Activated naive CD4-positive, alpha-beta T cell treated with anti-CD3 and anti-CD28 coated beads, Interleukin-2, amount 50 U/mL, for 72 hours (primary cell): Measurements from ENCODE around the gene SGPP1. TPM values are rescaled to one million over a fixed set of nuclear protein-coding genes. Genes with fewer than 3 reads are reported as not detected.
"Not testable (repeated sequence)": the region's sequence is repeated elsewhere in the genome, so short reads cannot be mapped to it uniquely, and the experiment has no call there.

ENCODE experiments used
- ATAC-seq, 2 donors: fragments of 150-1000 bp; cut with Tn5 transposase; 2 replicates each; pipeline ENCODE4 v1.10.0; 2021; ENCODE audit warnings: mild to moderate bottlenecking in 2 of 2, moderate library complexity in 2 of 2
- DNase-seq, 2 donors: peaks; one replicate each; pipeline ENCODE4 v3.0.0; 2021 to 2022; ENCODE audit warnings: low spot score in 2 of 2
- H3K27ac Mint-ChIP-seq, 2 donors: one replicate each; pipeline ENCODE4 v1.8.0; 2022; ENCODE audit warnings: mild to moderate bottlenecking in 2 of 2, mixed read lengths in 2 of 2
- H3K36me3 Mint-ChIP-seq, 2 donors: one replicate each; pipeline ENCODE4 v1.8.0; 2022; ENCODE audit warnings: mixed read lengths in 2 of 2
- H3K9me3 Mint-ChIP-seq, 2 donors: one replicate each; pipeline ENCODE4 v1.8.0; 2022; ENCODE audit warnings: mixed read lengths in 2 of 2
- total RNA-seq, 2 donors: library from RNA; stranded (reverse); gene quantifications; one replicate each; pipeline ENCODE4 v1.2.3, GENCODE V29; 2022

SGPP1 gene
- total RNA-seq, 2 donors from 2014 or later: 8.9 to 11.4 TPM

GRCh38 chr14:63663428-63664341 lies 64.2 kb downstream of the SGPP1 start:
- no peaks in the 10 kb centered on the region for H3K9me3 Mint-ChIP-seq
- no peak overlapping the region for H3K27ac Mint-ChIP-seq
- no peaks in the 10 kb centered on the region for H3K36me3 Mint-ChIP-seq
- ATAC-seq: peak in 1 of 2 donors; percentile 37
- no peak for DNase-seq

- Mint-ChIP-seq H3K36me3 (no peaks in the 10 kb centered on the region), H3K27ac (no peak overlapping the region), H3K9me3 (no peaks in the 10 kb centered on the region)
- DNase-seq (no peak), ATAC-seq (no peak)
Observed at GRCh38 chr14:63662776-63663175, 65.1 kb downstream of the SGPP1 start.

- ATAC-seq, DNase-seq, H3K27ac Mint-ChIP-seq, H3K36me3 Mint-ChIP-seq, H3K9me3 Mint-ChIP-seq: not testable (repeated sequence)
Observed at GRCh38 chr14:63661881-63662280, 66.0 kb downstream of the SGPP1 start.

GRCh38 chr14:63659726-63660125 lies 68.1 kb downstream of the SGPP1 start:
- ATAC-seq (no peak), DNase-seq (no peak)
- H3K36me3 Mint-ChIP-seq: no peaks in the 10 kb centered on the region
- no peaks in the 10 kb centered on the region for H3K9me3 Mint-ChIP-seq
- peak overlapping the region in 1 of 2 donors; percentile 44 for H3K27ac Mint-ChIP-seq

GRCh38 chr14:63656194-63656593 lies 71.7 kb downstream of the SGPP1 start:
- Mint-ChIP-seq H3K9me3 (no peaks in the 10 kb centered on the region), H3K27ac (no peak overlapping the region), H3K36me3 (peaks cover 0 to 9% of the 10 kb centered on the region in 2 donors)
- no peak for ATAC-seq
- DNase-seq: no peak

- peaks cover 0 to 9% of the 10 kb centered on the region in 2 donors for H3K36me3 Mint-ChIP-seq
- DNase-seq (no peak), ATAC-seq (no peak)
- H3K9me3 Mint-ChIP-seq: no peaks in the 10 kb centered on the region
- no peak overlapping the region for H3K27ac Mint-ChIP-seq
Observed at GRCh38 chr14:63654936-63655335, 72.9 kb downstream of the SGPP1 start.

- ATAC-seq (no peak), DNase-seq (no peak)
- Mint-ChIP-seq H3K9me3 (no peaks in the 10 kb centered on the region), H3K36me3 (peaks cover 0 to 9% of the 10 kb centered on the region in 2 donors), H3K27ac (no peak overlapping the region)
Observed at GRCh38 chr14:63654346-63654745, 73.5 kb downstream of the SGPP1 start.

GRCh38 chr14:63652406-63652805 lies 75.5 kb downstream of the SGPP1 start:
- no peaks in the 10 kb centered on the region for H3K9me3 Mint-ChIP-seq
- peak overlapping the region; percentile 51 to 93 for H3K27ac Mint-ChIP-seq
- ATAC-seq (peak; percentile 45 to 84), DNase-seq (peak in 1 of 2 donors; percentile 25)
- H3K36me3 Mint-ChIP-seq: peaks cover 0 to 9% of the 10 kb centered on the region in 2 donors

GRCh38 chr14:63650256-63650952 lies 77.5 kb downstream of the SGPP1 start:
- no peaks in the 10 kb centered on the region for H3K9me3 Mint-ChIP-seq
- peak; percentile 68 to 92 for ATAC-seq
- peak overlapping the region; percentile 92 to 96 for H3K27ac Mint-ChIP-seq
- H3K36me3 Mint-ChIP-seq: peaks cover 0 to 9% of the 10 kb centered on the region in 2 donors
- peak in 1 of 2 donors; percentile 26 for DNase-seq

GRCh38 chr14:63647696-63648410 lies 80.0 kb downstream of the SGPP1 start:
- ATAC-seq (no peak), DNase-seq (no peak)
- Mint-ChIP-seq H3K27ac (peak overlapping the region in 1 of 2 donors; percentile 24), H3K36me3 (peaks cover 0 to 9% of the 10 kb centered on the region in 2 donors), H3K9me3 (no peaks in the 10 kb centered on the region)

GRCh38 chr14:63644741-63645140 lies 83.1 kb downstream of the SGPP1 start:
- Mint-ChIP-seq H3K36me3 (peaks cover 0 to 2% of the 10 kb centered on the region in 2 donors), H3K27ac (no peak overlapping the region), H3K9me3 (no peaks in the 10 kb centered on the region)
- no peak for ATAC-seq
- no peak for DNase-seq

- DNase-seq (no peak), ATAC-seq (no peak)
- no peaks in the 10 kb centered on the region for H3K9me3 Mint-ChIP-seq
- peak overlapping the region in 1 of 2 donors; percentile 91 for H3K27ac Mint-ChIP-seq
- H3K36me3 Mint-ChIP-seq: peaks cover 6 to 20% of the 10 kb centered on the region in 2 donors
Observed at GRCh38 chr14:63642656-63643382, 85.0 kb downstream of the SGPP1 start.

- ATAC-seq (peak; percentile 70 to 71), DNase-seq (peak; percentile 65 to 83)
- peak overlapping the region; percentile 91 to 99 for H3K27ac Mint-ChIP-seq
- no peaks in the 10 kb centered on the region for H3K9me3 Mint-ChIP-seq
- peaks cover 6 to 25% of the 10 kb centered on the region in 2 donors for H3K36me3 Mint-ChIP-seq
Observed at GRCh38 chr14:63642229-63642611, 85.6 kb downstream of the SGPP1 start.

- DNase-seq: peak; percentile 92 to 99
- Mint-ChIP-seq H3K36me3 (peaks cover 11 to 30% of the 10 kb centered on the region in 2 donors), H3K9me3 (peaks cover 4 to 5% of the 10 kb centered on the region in 2 donors)
Observed at GRCh38 chr14:63641473-63642228, 86.2 kb downstream of the SGPP1 start, which contains the start of gene WDR89. Gene WDR89 (minus strand): TSS chr14:63641871. CDS start chr14:63599942, 41,929 bp downstream.

GRCh38 chr14:63638493-63638892 lies 89.4 kb downstream of the SGPP1 start:
- H3K27ac Mint-ChIP-seq: peak overlapping the region; percentile 7 to 41
- no peak for ATAC-seq
- H3K9me3 Mint-ChIP-seq: peaks cover 14 to 22% of the 10 kb centered on the region in 2 donors
- peaks cover 27 to 50% of the 10 kb centered on the region in 2 donors for H3K36me3 Mint-ChIP-seq
- no peak for DNase-seq

More at GRCh38 chr14:63641473-63642228, 86.2 kb downstream of the SGPP1 start, which contains the start of gene WDR89:
- H3K27ac Mint-ChIP-seq: peak within 1 kb of the TSS; percentile 91 to 99
- ATAC-seq: peak; percentile 90
